Transverse colon (tissue), 4 donors: ENCODE data around the gene RALGAPA2.

Experiments
- POLR2A ChIP-seq: fragments of 450-650 bp; IDR thresholded peaks from one replicate; pipeline ENCODE4 v1.6.1; 2016; ENCODE audit warnings: antibody characterized with exemption, mild to moderate bottlenecking, moderate library complexity
- POLR2AphosphoS5 ChIP-seq, 3 donors: sonication (generic); formaldehyde crosslinking; IDR thresholded peaks; one replicate each; pipeline ENCODE4 v1.6.1; 2016; ENCODE audit warnings: antibody characterized with exemption in 3 of 3
- TF ChIP-seq, protein P1 (sequence below), 5 experiments: fragments of 200-600 bp in 3 of 5; fragments of 450-650 bp in 2 of 5; sonication (generic) in 3 of 5; IDR thresholded peaks; 1 replicate in 2 of 5; 2 replicates in 3 of 5; pipeline ENCODE4 v1.5.1; 2016 to 2017; ENCODE audit warnings: antibody characterized with exemption in 5 of 5, inconsistent platforms in 3 of 5, mild to moderate bottlenecking in 2 of 5, moderate library complexity in 1 of 5

DNA sequence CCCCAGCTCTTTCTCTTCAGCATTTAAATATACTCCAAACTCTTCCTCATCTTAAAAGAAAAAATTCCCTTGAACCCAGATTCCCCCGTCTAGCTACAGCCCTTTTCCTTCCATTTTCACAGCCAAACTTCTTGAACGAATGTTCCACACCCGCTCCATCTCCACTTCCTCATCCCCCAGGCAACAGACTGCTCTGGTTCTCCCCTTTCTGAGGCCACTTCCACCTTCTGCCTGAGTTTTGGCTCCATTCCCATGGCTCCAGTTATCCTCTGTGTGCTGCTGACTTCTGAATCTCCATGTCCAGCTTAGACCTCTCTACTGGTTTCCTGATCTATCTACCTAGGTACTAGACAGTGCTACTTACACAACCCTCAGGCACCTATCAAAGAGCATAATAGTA is 106.4 kb downstream of the RALGAPA2 start:
- TF ChIP-seq, protein P1, sequence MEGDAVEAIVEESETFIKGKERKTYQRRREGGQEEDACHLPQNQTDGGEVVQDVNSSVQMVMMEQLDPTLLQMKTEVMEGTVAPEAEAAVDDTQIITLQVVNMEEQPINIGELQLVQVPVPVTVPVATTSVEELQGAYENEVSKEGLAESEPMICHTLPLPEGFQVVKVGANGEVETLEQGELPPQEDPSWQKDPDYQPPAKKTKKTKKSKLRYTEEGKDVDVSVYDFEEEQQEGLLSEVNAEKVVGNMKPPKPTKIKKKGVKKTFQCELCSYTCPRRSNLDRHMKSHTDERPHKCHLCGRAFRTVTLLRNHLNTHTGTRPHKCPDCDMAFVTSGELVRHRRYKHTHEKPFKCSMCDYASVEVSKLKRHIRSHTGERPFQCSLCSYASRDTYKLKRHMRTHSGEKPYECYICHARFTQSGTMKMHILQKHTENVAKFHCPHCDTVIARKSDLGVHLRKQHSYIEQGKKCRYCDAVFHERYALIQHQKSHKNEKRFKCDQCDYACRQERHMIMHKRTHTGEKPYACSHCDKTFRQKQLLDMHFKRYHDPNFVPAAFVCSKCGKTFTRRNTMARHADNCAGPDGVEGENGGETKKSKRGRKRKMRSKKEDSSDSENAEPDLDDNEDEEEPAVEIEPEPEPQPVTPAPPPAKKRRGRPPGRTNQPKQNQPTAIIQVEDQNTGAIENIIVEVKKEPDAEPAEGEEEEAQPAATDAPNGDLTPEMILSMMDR (IDR thresholded peaks at IDR 0.05) = no peak
- TF ChIP-seq POLR2A (no peak), POLR2AphosphoS5 (IDR thresholded peaks at IDR 0.05) (no peak)
